ENCODE results near the gene PERM1.

The PERM1 gene

DNA sequence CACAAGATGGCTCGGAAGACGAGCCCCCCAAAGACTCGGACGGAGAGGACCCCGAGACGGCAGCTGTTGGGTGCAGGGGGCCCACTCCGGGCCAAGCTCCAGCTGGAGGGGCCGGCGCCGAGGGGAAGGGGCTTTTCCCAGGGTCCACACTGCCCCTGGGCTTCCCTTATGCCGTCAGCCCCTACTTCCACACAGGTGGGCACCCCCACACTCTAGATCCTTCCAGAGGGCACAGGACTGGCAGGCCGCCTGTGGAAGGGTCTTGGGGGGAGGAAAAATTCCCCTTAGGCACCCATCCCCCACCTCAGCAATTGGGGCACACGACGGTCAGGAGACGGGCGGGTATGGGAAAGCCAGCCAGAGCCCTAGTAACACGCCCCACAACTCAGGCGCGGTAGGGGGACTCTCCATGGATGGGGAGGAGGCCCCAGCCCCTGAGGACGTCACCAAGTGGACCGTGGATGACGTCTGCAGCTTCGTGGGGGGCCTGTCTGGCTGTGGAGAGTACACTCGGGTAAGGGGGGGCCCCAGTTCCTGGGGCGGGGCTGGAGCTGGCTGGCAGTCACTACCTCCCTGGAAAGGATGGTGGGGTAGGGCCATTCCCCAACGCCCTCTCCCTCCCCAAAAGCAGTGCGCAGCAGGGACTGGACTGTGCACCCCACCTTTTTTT is 38.9 kb downstream of the PERM1 start:
- TF ChIP-seq TEAD4 (IDR thresholded peaks at IDR 0.05) (no peak), EGR1 (IDR thresholded peaks at IDR 0.05) (no peak), RAD21 (IDR thresholded peaks at IDR 0.05; ENCODE audit: low read depth) (no peak), TCF12 (IDR thresholded peaks at IDR 0.05; ENCODE audit: low read depth) (no peak), EP300 (IDR thresholded peaks at IDR 0.05; ENCODE audit: borderline replicate concordance) (no peak), YY1 (IDR thresholded peaks at IDR 0.05; ENCODE audit: low read depth) (no peak), FOXM1 (IDR thresholded peaks at IDR 0.05; ENCODE audit: borderline replicate concordance, low read depth) (no peak), CEBPB (IDR thresholded peaks at IDR 0.05) (no peak), TAF1 (IDR thresholded peaks at IDR 0.05; ENCODE audit: low read depth) (no peak), CREB1 (IDR thresholded peaks at IDR 0.05; ENCODE audit: low read depth) (no peak), ZBTB7A (IDR thresholded peaks at IDR 0.05; ENCODE audit: low read depth) (no peak), NFIC (IDR thresholded peaks at IDR 0.05) (no peak)
- TF ChIP-seq, protein P1, sequence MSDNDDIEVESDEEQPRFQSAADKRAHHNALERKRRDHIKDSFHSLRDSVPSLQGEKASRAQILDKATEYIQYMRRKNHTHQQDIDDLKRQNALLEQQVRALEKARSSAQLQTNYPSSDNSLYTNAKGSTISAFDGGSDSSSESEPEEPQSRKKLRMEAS (IDR thresholded peaks at IDR 0.05), result no peak
- TF ChIP-seq, protein P2, sequence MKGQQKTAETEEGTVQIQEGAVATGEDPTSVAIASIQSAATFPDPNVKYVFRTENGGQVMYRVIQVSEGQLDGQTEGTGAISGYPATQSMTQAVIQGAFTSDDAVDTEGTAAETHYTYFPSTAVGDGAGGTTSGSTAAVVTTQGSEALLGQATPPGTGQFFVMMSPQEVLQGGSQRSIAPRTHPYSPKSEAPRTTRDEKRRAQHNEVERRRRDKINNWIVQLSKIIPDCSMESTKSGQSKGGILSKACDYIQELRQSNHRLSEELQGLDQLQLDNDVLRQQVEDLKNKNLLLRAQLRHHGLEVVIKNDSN (IDR thresholded peaks at IDR 0.05), result no peak
- TF ChIP-seq, protein P3, sequence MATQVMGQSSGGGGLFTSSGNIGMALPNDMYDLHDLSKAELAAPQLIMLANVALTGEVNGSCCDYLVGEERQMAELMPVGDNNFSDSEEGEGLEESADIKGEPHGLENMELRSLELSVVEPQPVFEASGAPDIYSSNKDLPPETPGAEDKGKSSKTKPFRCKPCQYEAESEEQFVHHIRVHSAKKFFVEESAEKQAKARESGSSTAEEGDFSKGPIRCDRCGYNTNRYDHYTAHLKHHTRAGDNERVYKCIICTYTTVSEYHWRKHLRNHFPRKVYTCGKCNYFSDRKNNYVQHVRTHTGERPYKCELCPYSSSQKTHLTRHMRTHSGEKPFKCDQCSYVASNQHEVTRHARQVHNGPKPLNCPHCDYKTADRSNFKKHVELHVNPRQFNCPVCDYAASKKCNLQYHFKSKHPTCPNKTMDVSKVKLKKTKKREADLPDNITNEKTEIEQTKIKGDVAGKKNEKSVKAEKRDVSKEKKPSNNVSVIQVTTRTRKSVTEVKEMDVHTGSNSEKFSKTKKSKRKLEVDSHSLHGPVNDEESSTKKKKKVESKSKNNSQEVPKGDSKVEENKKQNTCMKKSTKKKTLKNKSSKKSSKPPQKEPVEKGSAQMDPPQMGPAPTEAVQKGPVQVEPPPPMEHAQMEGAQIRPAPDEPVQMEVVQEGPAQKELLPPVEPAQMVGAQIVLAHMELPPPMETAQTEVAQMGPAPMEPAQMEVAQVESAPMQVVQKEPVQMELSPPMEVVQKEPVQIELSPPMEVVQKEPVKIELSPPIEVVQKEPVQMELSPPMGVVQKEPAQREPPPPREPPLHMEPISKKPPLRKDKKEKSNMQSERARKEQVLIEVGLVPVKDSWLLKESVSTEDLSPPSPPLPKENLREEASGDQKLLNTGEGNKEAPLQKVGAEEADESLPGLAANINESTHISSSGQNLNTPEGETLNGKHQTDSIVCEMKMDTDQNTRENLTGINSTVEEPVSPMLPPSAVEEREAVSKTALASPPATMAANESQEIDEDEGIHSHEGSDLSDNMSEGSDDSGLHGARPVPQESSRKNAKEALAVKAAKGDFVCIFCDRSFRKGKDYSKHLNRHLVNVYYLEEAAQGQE (IDR thresholded peaks at IDR 0.05; ENCODE audit: low read depth), result no peak

DNA sequence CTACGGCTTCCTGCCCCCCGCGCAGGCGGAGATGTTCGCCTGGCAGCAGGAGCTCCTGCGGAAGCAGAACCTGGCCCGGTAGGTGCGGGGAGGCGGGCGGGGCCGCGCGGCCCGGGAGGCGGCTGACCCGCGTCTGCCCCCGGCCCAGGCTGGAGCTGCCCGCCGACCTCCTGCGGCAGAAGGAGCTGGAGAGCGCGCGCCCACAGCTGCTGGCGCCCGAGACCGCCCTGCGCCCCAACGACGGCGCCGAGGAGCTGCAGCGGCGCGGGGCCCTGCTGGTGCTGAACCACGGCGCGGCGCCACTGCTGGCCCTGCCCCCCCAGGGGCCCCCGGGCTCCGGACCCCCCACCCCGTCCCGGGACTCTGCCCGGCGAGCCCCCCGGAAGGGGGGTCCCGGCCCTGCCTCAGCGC is 39.5 kb downstream of the PERM1 start:
- TF ChIP-seq EGR1 (IDR thresholded peaks at IDR 0.05) (no peak), ZBTB7A (IDR thresholded peaks at IDR 0.05; ENCODE audit: low read depth) (0 out of 2 replicates have a peak, but pooled peaks have one; percentile 42)

DNA sequence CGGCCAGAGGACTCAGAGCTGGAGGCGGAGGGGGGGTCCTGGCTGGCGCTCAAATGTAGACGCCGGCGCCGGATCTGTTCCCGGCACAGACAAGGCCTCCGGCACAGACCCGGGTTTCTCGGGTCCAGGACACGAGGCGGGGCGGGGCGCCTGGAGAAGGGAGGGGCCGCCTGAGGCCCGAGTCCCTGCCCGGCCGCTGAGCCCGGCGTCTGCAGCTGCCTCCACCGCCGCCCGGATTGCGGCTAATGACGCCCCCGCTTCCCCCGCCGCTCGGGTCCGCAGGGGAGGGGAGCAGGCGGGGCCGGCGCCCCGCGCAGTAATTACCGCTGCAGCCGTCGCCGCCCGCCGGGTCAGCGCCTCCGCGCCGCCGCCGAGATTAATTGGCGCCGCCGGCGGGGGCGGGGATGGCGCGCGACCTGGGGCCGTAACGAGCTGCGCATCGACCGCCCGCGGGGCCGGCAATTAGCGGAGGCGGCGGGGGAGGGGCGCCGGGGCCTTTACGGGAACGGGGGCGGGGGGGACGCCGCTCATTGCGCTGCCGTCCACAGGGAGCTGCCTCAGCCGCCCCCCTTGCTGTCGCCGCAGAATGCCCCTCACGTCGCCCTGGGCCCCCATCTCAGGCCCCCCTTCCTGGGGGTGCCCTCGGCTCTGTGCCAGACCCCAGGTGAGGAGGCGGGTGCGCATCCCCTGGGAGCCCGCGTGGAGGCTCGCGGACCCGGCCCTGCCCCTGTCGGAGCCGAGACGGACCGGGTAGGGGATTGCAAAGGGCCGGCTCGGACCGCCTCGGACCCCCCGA is 40.1 kb downstream of the PERM1 start:
- TF ChIP-seq NFIC (IDR thresholded peaks at IDR 0.05) (peak; percentile 55), CEBPB (IDR thresholded peaks at IDR 0.05) (no peak), TCF12 (IDR thresholded peaks at IDR 0.05; ENCODE audit: low read depth) (peak; percentile 85), EGR1 (IDR thresholded peaks at IDR 0.05) (peak; percentile 89), ZBTB7A (IDR thresholded peaks at IDR 0.05; ENCODE audit: low read depth) (peak; percentile 70; the same call in 1 of the 2 replicates), EP300 (IDR thresholded peaks at IDR 0.05; ENCODE audit: borderline replicate concordance) (0 out of 2 replicates have a peak, but pooled peaks have one; percentile 18), TEAD4 (IDR thresholded peaks at IDR 0.05) (peak; percentile 32; the same call in 1 of the 2 replicates)
- TF ChIP-seq, protein P2 (IDR thresholded peaks at IDR 0.05), result no peak
- TF ChIP-seq, protein P1 (IDR thresholded peaks at IDR 0.05), result 0 out of 2 replicates have a peak, but pooled peaks have one; percentile 31

DNA sequence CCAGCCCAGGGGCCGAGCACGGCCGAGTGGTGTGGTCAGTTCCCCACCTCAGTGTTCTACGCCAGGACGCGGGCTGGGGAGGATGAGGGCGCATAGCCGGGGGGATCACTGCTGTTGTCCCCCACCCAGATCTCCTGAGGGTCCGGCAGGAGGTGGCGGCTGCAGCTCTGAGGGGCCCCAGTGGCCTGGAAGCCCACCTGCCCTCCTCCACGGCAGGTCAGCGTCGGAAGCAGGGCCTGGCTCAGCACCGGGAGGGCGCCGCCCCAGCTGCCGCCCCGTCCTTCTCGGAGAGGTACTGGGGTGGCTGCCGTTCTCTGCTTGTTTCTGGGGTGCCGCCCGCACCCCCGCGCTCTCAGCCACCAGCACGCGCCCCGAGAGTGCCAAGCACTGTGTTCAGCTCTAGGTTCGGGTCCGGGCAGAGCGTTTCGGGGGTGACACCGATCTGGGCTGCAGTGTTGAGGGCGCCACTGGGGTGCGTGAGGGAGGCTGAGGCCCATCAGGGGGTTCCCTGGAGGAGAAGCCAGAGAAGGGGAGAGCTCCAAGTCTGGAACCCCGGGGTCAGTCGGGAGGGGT is 40.8 kb downstream of the PERM1 start:
- TF ChIP-seq EGR1 (IDR thresholded peaks at IDR 0.05), result no peak
- no peak for TF ChIP-seq TEAD4 (IDR thresholded peaks at IDR 0.05)
- TF ChIP-seq, protein P3 (IDR thresholded peaks at IDR 0.05; ENCODE audit: low read depth), result no peak
- no peak for TF ChIP-seq CREB1 (IDR thresholded peaks at IDR 0.05; ENCODE audit: low read depth)
- TF ChIP-seq RAD21 (IDR thresholded peaks at IDR 0.05; ENCODE audit: low read depth), result no peak
- no peak for TF ChIP-seq FOXM1 (IDR thresholded peaks at IDR 0.05; ENCODE audit: borderline replicate concordance, low read depth)
- TF ChIP-seq YY1 (IDR thresholded peaks at IDR 0.05; ENCODE audit: low read depth), result no peak
- TF ChIP-seq TCF12 (IDR thresholded peaks at IDR 0.05; ENCODE audit: low read depth), result no peak
- TF ChIP-seq, protein P1 (IDR thresholded peaks at IDR 0.05), result 0 out of 2 replicates have a peak, but pooled peaks have one; percentile 9
